GM21786 (cell line): ENCODE measurements around the gene CLSTN1.

Experiments
- ATAC-seq: cut with Tn5 transposase; IDR thresholded peaks from one replicate; pipeline ENCODE4 v1.9.1; 2021; ENCODE audit not compliant: unreplicated experiment

CLSTN1 gene

GRCh38 chr1:9823943-9824701 is at the start of gene CLSTN1:
CLSTN1 (minus strand) TSS chr1:9823965; CDS start chr1:9823733, 232 bp downstream.
- peak; percentile 44 for ATAC-seq

GRCh38 chr1:9873385-9873784 is 49.6 kb upstream of the CLSTN1 start:
- ATAC-seq = no peak

DNA sequence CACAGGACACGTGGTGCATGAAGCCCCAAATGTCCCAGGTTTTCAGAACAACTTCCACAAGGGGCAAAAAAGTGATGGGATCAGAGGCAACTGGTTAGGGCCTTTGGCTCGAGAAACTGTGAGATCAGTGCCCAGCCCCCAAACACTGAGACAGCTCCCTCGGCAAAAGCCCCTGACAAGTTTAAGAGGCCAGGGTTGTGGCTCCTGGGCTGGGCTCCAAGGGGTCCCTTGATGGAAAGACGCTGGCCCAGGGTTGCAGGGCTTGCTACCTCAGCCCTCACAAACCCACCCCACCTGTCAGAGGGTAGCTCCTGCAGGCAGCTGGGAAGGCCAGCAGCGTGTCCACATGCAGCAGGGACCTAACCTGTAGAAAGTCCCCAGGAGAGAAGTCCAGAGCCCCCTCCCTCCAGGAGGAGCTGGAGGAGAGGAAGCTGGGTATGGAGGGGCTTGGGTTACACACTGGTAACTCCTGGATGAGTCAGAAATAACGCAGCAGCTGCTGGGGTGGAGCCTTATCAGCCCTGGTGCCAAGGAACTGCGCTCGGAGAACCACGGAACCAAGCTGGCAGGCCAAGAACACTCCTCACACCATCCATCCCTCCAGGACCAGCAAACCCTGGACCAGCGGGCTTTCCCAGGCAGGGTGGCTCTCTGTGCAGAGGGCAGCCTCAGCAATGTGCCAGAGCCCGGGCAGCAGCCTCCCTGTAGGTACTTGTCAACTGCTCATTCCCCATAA is 48.8 kb upstream of the CLSTN1 start:
- ATAC-seq = no peak

GRCh38 chr1:9871707-9872425 is 48.1 kb upstream of the CLSTN1 start:
- no peak for ATAC-seq

GRCh38 chr1:9871021-9871420 is 47.3 kb upstream of the CLSTN1 start:
- ATAC-seq = no peak

DNA sequence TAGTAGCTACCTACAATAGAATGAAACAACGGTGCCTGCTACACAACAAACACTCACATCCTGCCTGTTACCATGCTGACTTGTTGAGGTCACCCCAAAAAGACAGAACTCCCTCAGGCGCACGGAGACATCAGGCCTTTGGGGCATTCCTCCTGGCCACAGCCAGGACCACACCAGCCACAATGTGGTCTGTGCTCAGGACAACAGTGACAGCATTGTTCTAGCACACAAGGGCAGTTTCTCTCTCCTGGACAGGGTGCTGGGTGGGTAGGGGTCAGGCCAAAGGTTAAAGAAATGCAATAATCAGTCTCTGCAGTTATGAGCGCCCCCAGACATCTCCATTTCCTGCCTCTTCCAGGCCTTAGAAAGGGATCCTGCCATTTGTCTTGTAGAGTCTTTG is 46.8 kb upstream of the CLSTN1 start:
- no peak for ATAC-seq

DNA sequence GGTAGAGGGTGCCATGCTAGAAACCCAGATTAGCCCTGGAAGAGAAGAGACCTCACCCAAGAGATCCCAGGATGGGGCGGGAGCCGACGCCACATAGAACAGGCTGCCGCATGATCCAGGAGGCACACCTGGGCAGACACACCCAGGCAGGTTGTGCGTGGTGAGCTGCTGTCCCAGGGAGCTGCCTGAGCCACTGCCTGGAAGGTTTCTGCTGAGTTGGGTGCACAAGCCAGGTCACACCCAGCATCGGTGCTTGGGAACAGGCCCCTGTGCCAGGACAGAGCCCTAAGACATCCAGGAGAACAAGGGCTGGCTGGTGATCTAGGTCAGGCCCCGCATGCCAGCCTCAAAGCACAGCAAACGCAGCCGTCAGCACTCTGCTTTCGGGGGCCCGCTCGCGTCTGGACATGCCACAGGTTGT is 46.1 kb upstream of the CLSTN1 start:
- ATAC-seq = no peak

DNA sequence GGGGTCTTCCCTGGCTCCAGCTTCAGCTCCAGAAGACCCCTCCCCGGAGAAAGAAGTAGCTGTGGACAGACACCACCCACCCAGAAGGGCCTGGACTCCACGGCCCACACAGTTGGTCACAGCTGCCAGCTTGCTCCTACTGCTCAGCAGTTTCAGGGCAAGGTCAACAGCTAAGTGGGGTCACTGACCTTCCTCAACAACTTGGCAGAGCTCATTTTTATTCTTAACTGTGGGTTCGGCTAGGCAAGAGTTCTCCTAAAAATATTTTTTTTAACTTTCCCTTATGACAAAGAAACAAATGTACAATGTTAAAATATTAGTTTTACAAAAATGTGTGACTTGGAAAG is 44.5 kb upstream of the CLSTN1 start:
- no peak for ATAC-seq

GRCh38 chr1:9867408-9868243 is 43.9 kb upstream of the CLSTN1 start:
- peak; percentile 77 for ATAC-seq

DNA sequence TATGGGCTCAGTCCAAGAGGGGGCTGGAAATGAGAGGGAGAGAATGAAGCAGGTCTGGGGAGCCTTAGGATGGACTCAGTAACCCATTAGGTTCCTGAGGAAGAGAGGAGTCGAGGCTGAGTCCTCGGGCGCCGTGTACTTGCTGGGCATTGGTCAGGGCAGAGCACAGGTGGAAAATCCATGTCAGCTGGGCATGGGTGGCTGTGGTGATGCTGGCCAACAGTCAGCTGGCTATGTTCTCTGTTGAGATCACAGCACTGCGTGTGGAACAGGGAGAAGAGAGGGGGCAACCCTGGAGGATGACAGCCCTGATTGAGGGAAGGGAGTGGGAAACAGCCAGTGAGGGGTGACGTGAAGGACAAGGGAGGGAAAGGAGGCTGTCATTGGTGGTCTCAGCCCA is 43.1 kb upstream of the CLSTN1 start:
- no peak for ATAC-seq

DNA sequence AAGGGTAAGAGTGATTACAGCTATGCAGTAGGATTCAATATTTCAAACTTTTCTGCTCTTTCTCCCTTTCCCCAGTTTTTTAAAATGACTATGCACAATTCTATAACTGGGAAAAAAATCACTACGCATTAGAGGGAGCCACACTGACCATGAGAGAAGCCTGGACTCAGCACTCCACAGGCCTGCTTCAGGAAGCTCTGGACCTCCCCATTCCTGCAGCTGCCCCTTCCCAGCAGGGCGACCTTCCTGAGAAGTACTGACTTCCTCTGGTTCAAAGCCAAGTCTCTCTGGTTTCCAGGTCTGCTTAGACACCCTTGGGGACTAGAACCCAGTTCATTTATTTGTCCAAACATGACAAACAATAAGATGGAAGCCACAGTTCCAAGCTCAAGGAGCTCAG is 42.0 kb upstream of the CLSTN1 start:
- ATAC-seq = no peak

- ATAC-seq = no peak
Measured at GRCh38 chr1:9863371-9863770, 39.6 kb upstream of the CLSTN1 start.

DNA sequence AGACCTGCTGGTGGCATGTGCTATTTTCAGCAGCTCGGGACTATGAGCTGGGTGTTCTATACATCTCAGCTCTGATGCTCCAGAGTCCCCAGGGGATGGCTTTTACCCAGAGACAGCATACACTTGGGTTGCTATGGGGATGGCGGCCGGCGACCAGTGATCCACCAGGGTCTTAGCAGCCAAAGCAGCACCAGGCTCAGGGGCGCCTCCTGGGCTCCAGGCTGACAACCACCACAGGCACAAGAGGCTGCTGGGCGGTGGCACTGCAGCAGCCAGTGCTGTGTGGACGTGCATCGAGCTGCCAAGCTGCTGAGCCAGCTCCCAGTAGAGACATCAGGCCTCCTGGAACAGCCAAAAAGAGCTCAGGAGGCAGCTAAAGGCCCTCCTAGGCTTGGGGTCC is 37.6 kb upstream of the CLSTN1 start:
- no peak for ATAC-seq

- no peak for ATAC-seq
Measured at GRCh38 chr1:9860887-9861286, 37.1 kb upstream of the CLSTN1 start.

DNA sequence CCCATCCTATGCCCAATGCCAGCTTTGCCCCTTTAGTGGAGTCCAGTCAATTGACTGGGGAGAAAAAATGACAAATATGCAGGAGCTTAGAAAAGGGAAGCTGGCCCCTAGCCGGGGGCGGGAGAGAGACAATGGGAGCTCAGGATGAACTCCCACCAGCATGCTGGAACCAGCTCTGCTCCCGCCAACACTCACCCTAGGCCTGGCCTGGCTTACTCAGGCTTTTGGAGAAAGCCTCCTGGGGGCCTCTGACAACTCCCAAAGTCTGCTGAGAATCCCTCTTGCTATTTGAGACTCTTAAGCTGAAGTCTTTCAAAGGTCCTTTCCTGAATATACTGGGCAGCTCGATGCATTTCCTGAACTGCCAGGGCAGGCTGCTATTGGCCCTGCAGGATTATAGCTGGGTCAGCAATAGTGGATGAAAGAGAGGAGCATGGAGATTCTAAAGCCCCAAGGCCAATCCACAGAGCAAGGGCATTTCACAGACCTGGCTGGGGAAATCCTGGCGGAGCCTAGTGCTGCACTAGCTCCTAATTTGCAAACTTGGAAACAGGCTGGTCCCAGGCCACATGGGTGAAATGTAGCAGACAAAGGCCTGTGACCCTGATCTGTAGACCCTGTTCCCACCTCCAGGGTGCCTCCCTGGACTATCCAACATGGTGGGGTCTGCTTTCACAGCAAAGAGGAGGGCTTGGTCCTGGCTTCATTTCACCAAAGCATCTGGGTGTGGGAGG is 35.7 kb upstream of the CLSTN1 start:
- no peak for ATAC-seq

- no peak for ATAC-seq
Measured at GRCh38 chr1:9858293-9859035, 34.7 kb upstream of the CLSTN1 start.

DNA sequence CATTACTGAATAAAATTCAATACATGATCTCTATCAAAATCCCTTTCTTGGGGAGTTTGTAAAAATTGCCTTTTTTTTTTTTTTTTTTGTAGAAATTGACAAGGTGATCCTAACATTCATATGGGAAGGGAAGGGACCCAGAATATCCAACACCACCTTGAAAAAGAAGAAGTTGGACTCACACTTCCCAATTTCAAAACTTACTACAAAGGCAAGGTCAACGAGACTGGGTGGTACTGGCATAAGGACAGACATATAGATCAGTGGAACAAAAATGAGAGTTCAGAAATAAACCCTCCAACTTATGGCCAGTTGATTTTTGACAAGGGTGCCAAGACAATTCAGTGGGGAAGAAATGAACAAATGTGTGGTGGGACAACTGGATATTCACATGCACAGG is 31.4 kb upstream of the CLSTN1 start:
- no peak for ATAC-seq

DNA sequence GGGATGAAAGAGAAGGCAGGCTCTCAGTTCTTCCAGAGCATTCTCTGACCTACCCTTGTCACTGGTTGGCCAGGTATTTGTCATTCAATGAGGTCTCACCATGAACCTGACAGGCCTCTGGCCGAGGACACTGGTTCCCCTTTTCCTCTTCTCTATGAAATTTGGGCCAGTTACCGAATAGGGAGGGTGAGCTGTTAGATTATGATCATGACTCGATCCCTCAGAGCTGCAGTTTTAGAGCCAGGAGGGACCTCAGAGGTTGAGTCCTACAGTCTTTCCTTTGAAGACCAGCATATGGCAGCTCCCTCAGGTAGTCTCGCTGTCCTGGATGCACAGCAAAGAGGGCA is 29.5 kb upstream of the CLSTN1 start:
- no peak for ATAC-seq

GRCh38 chr1:9852410-9853248 is 28.9 kb upstream of the CLSTN1 start:
- no peak for ATAC-seq
